Stimulated activated CD4-positive, alpha-beta T cell treated with anti-CD3 and anti-CD28 coated beads, Interleukin-4, amount 100 ng/mL, for 48 hours (primary cell): Measurements from ENCODE around the gene XRN2.
"Not testable (repeated sequence)": the region's sequence is repeated elsewhere in the genome, so short reads cannot be mapped to it uniquely, and the experiment has no call there.

Source experiments
- DNase-seq, 2 donors: peaks; one replicate each; pipeline ENCODE4 v3.0.0-alpha.2; 2020; ENCODE audit warnings: low read depth in 2 of 2

The XRN2 gene

GRCh38 chr20:21423712-21424111 lies 120.6 kb downstream of the XRN2 start:
- not testable (repeated sequence) for DNase-seq

GRCh38 chr20:21424846-21425245 lies 121.7 kb downstream of the XRN2 start:
- no peak for DNase-seq

- no peak for DNase-seq
Measured at GRCh38 chr20:21430020-21430419, 126.9 kb downstream of the XRN2 start.

DNA sequence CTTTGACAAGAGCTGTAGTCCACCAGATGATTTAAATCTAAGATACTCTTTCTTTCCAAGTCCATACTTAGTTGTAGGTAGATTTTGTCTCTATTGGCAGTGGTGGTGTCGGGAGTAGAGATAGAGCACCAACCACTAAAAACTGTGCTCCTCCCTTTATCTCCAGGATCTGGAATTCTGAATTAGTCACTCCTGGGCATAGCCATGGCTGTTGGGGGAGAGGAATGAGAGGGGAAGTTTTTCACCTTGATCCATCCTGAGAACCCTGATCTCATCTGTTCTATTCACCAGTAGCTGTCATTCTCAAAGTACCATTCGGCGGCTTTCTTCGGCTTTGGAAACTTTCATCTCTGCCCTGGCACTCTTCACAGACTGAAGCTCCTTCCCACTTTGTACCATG lies 129.8 kb downstream of the XRN2 start:
- DNase-seq = no peak

GRCh38 chr20:21433329-21433890 lies 130.3 kb downstream of the XRN2 start:
- no peak for DNase-seq

DNA sequence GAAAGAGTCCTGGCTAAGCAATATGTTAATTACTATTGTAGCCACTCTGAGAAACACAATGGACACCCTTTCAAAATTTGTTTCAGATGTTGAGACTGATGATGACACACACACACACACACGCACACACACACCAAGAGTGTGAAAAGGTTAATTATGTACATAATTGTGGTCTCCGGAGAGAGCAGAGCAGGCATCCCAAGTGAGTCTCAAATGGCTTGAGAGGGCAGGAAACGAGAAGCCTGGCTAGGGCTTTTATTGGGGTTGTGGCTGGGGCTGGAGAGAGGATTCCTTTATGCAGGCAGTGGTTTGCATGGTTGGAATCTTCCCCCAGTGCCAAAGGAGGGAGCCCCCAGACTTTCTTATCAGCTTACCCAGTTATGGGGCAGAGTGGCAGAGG lies 132.4 kb downstream of the XRN2 start:
- no peak for DNase-seq

GRCh38 chr20:21436205-21436604 lies 133.1 kb downstream of the XRN2 start:
- DNase-seq = no peak

DNA sequence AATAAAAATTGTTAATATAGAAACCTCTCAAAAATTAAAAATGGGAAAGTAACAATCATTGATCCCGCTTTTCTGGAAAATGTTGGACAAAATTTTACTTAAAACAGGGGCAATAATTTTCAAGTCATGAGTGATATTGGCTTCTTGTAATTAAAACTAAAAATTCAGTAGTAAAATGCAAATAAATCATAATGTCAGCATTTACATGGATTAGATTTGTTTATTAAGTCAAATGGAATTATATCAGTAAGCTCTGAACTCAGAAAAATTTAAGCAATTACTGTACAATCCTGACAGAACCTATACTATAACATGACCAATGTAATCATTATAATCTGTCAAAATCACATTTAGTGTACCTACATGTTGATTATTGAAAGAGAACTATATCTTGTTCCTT lies 134.1 kb downstream of the XRN2 start:
- DNase-seq = no peak

DNA sequence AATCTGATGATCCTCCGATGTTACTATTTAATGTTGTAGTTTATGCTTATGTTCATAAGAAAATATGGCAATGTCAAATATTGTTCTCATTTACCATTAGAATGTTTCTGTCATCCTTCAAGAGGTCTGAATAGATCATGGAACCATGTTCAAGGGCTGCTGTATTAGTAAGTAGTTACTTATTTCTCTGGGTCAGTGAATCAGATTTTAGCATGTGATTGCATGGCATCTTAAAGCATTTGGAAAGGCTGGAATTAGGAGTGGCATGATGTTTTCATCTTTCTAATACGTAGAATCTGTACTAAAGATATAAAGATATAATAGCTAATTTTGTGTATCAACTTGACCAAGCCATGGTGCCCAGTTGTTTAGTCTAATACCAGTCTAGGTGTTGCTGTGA lies 134.7 kb downstream of the XRN2 start:
- no peak for DNase-seq
